OCI-LY3 (cell line): ENCODE results near the gene SLC49A3.

Experiments
- H2AFZ ChIP-seq: fragments of 200-600, 300-600 bp; shearing (Covaris generic); 2 replicates; pipeline ENCODE4 v1.6.0; 2014; ENCODE audit warnings: antibody characterized with exemption, low read depth, low read length
- H3K27ac ChIP-seq: fragments of 200-600, 300-600 bp; sonication (generic); 2 replicates; pipeline ENCODE4 v1.5.1; 2014; ENCODE audit warnings: mild to moderate bottlenecking, low read length, moderate library complexity, mixed read lengths
- H3K27me3 ChIP-seq: fragments of 200-600, 300-600 bp; sonication (generic); 2 replicates; pipeline ENCODE4 v1.6.1; 2014; ENCODE audit warnings: low read depth, low read length, mixed read lengths
- H3K36me3 ChIP-seq: fragments of 200-600, 300-600 bp; sonication (generic); replicated peaks from 2 replicates; pipeline ENCODE3; 2014; ENCODE audit warnings: low read depth, low read length, mixed read lengths
- H3K4me1 ChIP-seq: fragments of 300-600, 200-600 bp; sonication (generic); 2 replicates; pipeline ENCODE4 v1.6.1; 2014; ENCODE audit warnings: low read length, mixed read lengths
- H3K4me2 ChIP-seq: fragments of 200-600, 300-600 bp; sonication (generic); 2 replicates; pipeline ENCODE4 v1.6.1; 2014; ENCODE audit warnings: low read length, mixed read lengths
- H3K4me3 ChIP-seq: fragments of 300-600, 200-600 bp; sonication (generic); 2 replicates; pipeline ENCODE4 v1.5.1; 2014; ENCODE audit warnings: antibody characterized with exemption, mild to moderate bottlenecking, low read length, moderate library complexity
- H3K79me2 ChIP-seq: fragments of 300-600, 200-600 bp; shearing (Covaris generic); 2 replicates; pipeline ENCODE4 v1.6.1; 2014; ENCODE audit warnings: mild to moderate bottlenecking, low read length, mixed read lengths
- H3K9ac ChIP-seq: fragments of 300-600, 200-600 bp; shearing (Covaris generic); 2 replicates; pipeline ENCODE4 v1.6.0; 2014; ENCODE audit warnings: mild to moderate bottlenecking, low read length, moderate library complexity
- H3K9me3 ChIP-seq: fragments of 200-600, 300-600 bp; shearing (Covaris generic); 2 replicates; pipeline ENCODE4 v1.6.1; 2014; ENCODE audit warnings: low read length, mixed read lengths; ENCODE audit not compliant: insufficient read depth
- H4K20me1 ChIP-seq: fragments of 200-600, 300-600 bp; sonication (generic); 2 replicates; pipeline ENCODE4 v1.6.1; 2016; ENCODE audit warnings: low read length, mixed read lengths; ENCODE audit not compliant: insufficient read depth
- EZH2phosphoT487 ChIP-seq: fragments of 200-600 bp; shearing (Covaris generic); IDR thresholded peaks from 2 replicates; pipeline ENCODE4 v1.6.1; 2018; ENCODE audit warnings: antibody characterized with exemption, mixed run types, low read depth
- TF ChIP-seq, protein P1 (sequence below): fragments of 200-600, 300-600 bp; sonication (generic); IDR thresholded peaks from 2 replicates; pipeline ENCODE4 v1.5.1; 2014; ENCODE audit warnings: antibody characterized with exemption, low read length, low read depth

The SLC49A3 gene

GRCh38 chr4:726235-726787, 37.4 kb upstream of the SLC49A3 start:
- Histone ChIP-seq H3K4me3 (no peak overlapping the region), H3K9ac (no peak overlapping the region), H3K36me3 (peaks cover 28% of the 10 kb centered on the region), H3K4me1 (no peaks in the 10 kb centered on the region), H2AFZ (no peak overlapping the region), H3K4me2 (no peak overlapping the region), H3K27ac (no peak overlapping the region), H3K79me2 (peaks cover 77% of the 10 kb centered on the region), H4K20me1 (peaks cover 44% of the 10 kb centered on the region), H3K27me3 (no peaks in the 10 kb centered on the region), H3K9me3 (no peaks in the 10 kb centered on the region)
- TF ChIP-seq, protein P1, sequence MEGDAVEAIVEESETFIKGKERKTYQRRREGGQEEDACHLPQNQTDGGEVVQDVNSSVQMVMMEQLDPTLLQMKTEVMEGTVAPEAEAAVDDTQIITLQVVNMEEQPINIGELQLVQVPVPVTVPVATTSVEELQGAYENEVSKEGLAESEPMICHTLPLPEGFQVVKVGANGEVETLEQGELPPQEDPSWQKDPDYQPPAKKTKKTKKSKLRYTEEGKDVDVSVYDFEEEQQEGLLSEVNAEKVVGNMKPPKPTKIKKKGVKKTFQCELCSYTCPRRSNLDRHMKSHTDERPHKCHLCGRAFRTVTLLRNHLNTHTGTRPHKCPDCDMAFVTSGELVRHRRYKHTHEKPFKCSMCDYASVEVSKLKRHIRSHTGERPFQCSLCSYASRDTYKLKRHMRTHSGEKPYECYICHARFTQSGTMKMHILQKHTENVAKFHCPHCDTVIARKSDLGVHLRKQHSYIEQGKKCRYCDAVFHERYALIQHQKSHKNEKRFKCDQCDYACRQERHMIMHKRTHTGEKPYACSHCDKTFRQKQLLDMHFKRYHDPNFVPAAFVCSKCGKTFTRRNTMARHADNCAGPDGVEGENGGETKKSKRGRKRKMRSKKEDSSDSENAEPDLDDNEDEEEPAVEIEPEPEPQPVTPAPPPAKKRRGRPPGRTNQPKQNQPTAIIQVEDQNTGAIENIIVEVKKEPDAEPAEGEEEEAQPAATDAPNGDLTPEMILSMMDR, result no peak
- no peak for TF ChIP-seq EZH2phosphoT487

GRCh38 chr4:725391-726234, 36.7 kb upstream of the SLC49A3 start:
- H3K79me2 ChIP-seq, result peaks cover 84% of the 10 kb centered on the region

GRCh38 chr4:723751-724530, 35.0 kb upstream of the SLC49A3 start:
- H4K20me1 ChIP-seq, result peaks cover 59% of the 10 kb centered on the region

More at GRCh38 chr4:725391-726234, 36.7 kb upstream of the SLC49A3 start:
- Histone ChIP-seq H3K9me3 (no peaks in the 10 kb centered on the region), H4K20me1 (peaks cover 47% of the 10 kb centered on the region), H3K4me1 (no peaks in the 10 kb centered on the region), H3K4me3 (no peak overlapping the region), H3K27ac (no peak overlapping the region), H3K9ac (no peak overlapping the region), H3K36me3 (peaks cover 28% of the 10 kb centered on the region), H3K27me3 (no peaks in the 10 kb centered on the region), H2AFZ (no peak overlapping the region), H3K4me2 (no peak overlapping the region)
- TF ChIP-seq, protein P1, result no peak

More at GRCh38 chr4:723751-724530, 35.0 kb upstream of the SLC49A3 start:
- Histone ChIP-seq H3K9me3 (no peaks in the 10 kb centered on the region), H3K4me1 (no peaks in the 10 kb centered on the region), H3K36me3 (peaks cover 32% of the 10 kb centered on the region), H3K4me3 (no peak overlapping the region), H3K9ac (no peak overlapping the region), H2AFZ (no peak overlapping the region), H3K27ac (no peak overlapping the region), H3K27me3 (no peaks in the 10 kb centered on the region), H3K79me2 (peaks cover 93% of the 10 kb centered on the region), H3K4me2 (no peak overlapping the region)
- TF ChIP-seq, protein P1, result no peak
- no peak for TF ChIP-seq EZH2phosphoT487
